ENCODE measurements around the gene ZFAND3.

ZFAND3 gene

GRCh38 chr6:38158762-38159350, 339.3 kb downstream of the ZFAND3 start:
- no peak for DNase-seq

- DNase-seq: peak; percentile 14 to 31
Observed at GRCh38 chr6:38159596-38159995, 340.1 kb downstream of the ZFAND3 start.

- no peak for DNase-seq
Observed at GRCh38 chr6:38160831-38161230, 341.3 kb downstream of the ZFAND3 start.

- no peak for DNase-seq
Observed at GRCh38 chr6:38161331-38161730, 341.8 kb downstream of the ZFAND3 start.

- no peak for DNase-seq
Observed at GRCh38 chr6:38161754-38162492, 342.4 kb downstream of the ZFAND3 start.

- no peak for DNase-seq
Observed at GRCh38 chr6:38162493-38163185, 343.1 kb downstream of the ZFAND3 start.

GRCh38 chr6:38163186-38164130, 343.9 kb downstream of the ZFAND3 start:
- no peak for DNase-seq

GRCh38 chr6:38164131-38164481, 344.6 kb downstream of the ZFAND3 start:
- DNase-seq: no peak

- no peak for DNase-seq
Observed at GRCh38 chr6:38164671-38165108, 345.2 kb downstream of the ZFAND3 start.

GRCh38 chr6:38166411-38167240, 347.1 kb downstream of the ZFAND3 start:
- no peak for DNase-seq

GRCh38 chr6:38167598-38167997, 348.1 kb downstream of the ZFAND3 start:
- DNase-seq: no peak

- DNase-seq: no peak
Observed at GRCh38 chr6:38168126-38168525, 348.6 kb downstream of the ZFAND3 start.

- DNase-seq: no peak
Observed at GRCh38 chr6:38168699-38169098, 349.2 kb downstream of the ZFAND3 start.

GRCh38 chr6:38169221-38169976, 349.9 kb downstream of the ZFAND3 start:
- no peak for DNase-seq

GRCh38 chr6:38169977-38170526, 350.5 kb downstream of the ZFAND3 start:
- DNase-seq: no peak

- DNase-seq: no peak
Observed at GRCh38 chr6:38170666-38171355, 351.3 kb downstream of the ZFAND3 start.

- no peak for DNase-seq
Observed at GRCh38 chr6:38171997-38172738, 352.6 kb downstream of the ZFAND3 start.

- no peak for DNase-seq
Observed at GRCh38 chr6:38172739-38173410, 353.3 kb downstream of the ZFAND3 start.

GRCh38 chr6:38173909-38174308, 354.4 kb downstream of the ZFAND3 start:
- no peak for DNase-seq
